Lung (tissue), 12 donors: Measurements from ENCODE around the gene ZNF841. TPM values are rescaled to one million over a fixed set of nuclear protein-coding genes. Genes with fewer than 3 reads are reported as not detected.

ENCODE experiments used
- ATAC-seq: fragments of 200-7000 bp; cut with Tn5 transposase; one replicate; pipeline ENCODE4 v1.9.1; 2020; ENCODE audit warnings: moderate number of reproducible peaks; ENCODE audit not compliant: insufficient read depth, low FRiP score
- DNase-seq, 3 donors: peaks; one replicate each; pipeline ENCODE4 v3.0.0-alpha.2; 2013 to 2017
- H3K27ac ChIP-seq, 2 donors: one replicate each; pipeline ENCODE4 v1.5.1; 2013; ENCODE audit warnings: mild to moderate bottlenecking in 2 of 2, moderate library complexity in 2 of 2, control low read depth in 1 of 2, inconsistent platforms in 1 of 2, low read depth in 1 of 2, low read length in 1 of 2
- H3K27me3 ChIP-seq, 3 donors: one replicate each; pipeline ENCODE4 v1.5.1; 2013; ENCODE audit warnings: low read length in 2 of 3; ENCODE audit not compliant: control insufficient read depth in 3 of 3, insufficient read depth in 3 of 3
- H3K36me3 ChIP-seq, 4 donors: one replicate each; pipeline ENCODE4 v1.5.1; 2013; ENCODE audit warnings: low read length in 4 of 4, mild to moderate bottlenecking in 1 of 4, moderate library complexity in 1 of 4; ENCODE audit not compliant: control insufficient read depth in 4 of 4, insufficient read depth in 4 of 4
- H3K4me1 ChIP-seq, 5 donors: one replicate each; pipeline ENCODE4 v1.5.1; 2013; ENCODE audit warnings: low read length in 5 of 5, mild to moderate bottlenecking in 2 of 5, moderate library complexity in 1 of 5; ENCODE audit not compliant: control insufficient read depth in 5 of 5, insufficient read depth in 5 of 5
- H3K4me3 ChIP-seq: one replicate; pipeline ENCODE4 v1.5.1; 2013; ENCODE audit warnings: mild to moderate bottlenecking, control low read depth, moderate library complexity
- H3K9ac ChIP-seq, 2 donors: one replicate each; pipeline ENCODE4 v1.5.1; 2013; ENCODE audit warnings: low read length in 2 of 2, control low read depth in 1 of 2; ENCODE audit not compliant: insufficient read depth in 1 of 2
- H3K9me3 ChIP-seq, 4 donors: one replicate each; pipeline ENCODE4 v1.5.1; 2013; ENCODE audit warnings: low read length in 3 of 4, mild to moderate bottlenecking in 1 of 4, moderate library complexity in 1 of 4; ENCODE audit not compliant: control insufficient read depth in 4 of 4, insufficient read depth in 3 of 4
- WGBS, 2 donors: extraction: QIAGEN DNeasy Blood & Tissue Kit; methylation state at CpG; one replicate each; pipeline ENCODE4 v1.1.7; 2013; 5-methylcytosine and 5-hydroxymethylcytosine counted together
- polyA plus RNA-seq, 2 donors: library from polyadenylated mRNA; stranded (reverse); fragments of 200-250 nt; gene quantifications; one replicate each; pipeline ENCODE4 v1.2.1, GENCODE V29; 2013
- total RNA-seq, 2 donors: library from RNA; depleted of rRNA in 1 of 2; stranded (reverse); fragments of >200 nt in 1 of 2; gene quantifications; one replicate each; pipeline ENCODE4 v1.2.1, GENCODE V29; 2014 to 2021
- TF ChIP-seq, protein P1 (sequence below): IDR thresholded peaks from 2 replicates; pipeline ENCODE4 v1.5.1; 2012; ENCODE audit warnings: mild to moderate bottlenecking; ENCODE audit errors: control extremely low read depth, extremely low read depth
- donor health status: control.
- donor health status: control.
- donor health status: Bipolar disorder and iron deficiency.
- donor health status: healthy.
- donor health status: DM: yes; HTN: yes; CAD: no.

The ZNF841 gene
- total and polyA plus RNA-seq, 4 donors: 5.5 to 30.4 (median 15.8) TPM

DNA sequence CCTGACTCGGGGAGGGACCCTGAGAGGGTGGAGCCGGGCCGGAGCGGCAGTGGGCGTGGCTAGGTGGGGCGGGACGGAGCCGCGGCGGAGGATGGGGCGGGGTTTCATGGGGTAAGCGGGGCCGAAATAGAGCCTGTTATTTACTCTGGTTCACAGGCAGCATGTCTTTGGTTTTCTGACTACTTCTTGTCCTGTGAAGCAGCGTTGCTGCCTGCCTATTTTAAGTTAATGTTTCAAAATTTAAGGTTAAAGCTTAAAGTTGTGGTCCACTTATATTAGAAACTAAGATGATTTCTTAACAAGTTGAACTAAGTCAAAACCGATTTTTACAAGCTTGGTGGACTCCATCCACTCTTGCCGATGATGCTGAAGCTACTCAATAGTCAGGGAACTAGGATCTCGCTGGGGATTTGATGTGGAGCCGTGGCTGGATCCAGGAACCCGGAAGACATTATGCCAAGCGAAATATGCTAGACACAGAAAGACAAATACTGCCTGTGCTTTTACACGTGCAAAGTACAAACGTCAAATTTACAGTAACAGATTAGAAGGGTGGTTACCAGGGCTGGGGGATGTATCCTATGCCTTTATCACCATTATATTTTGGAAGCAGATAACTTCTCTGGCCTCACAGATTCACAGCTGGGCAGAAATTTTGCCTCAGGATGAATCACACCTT is 44.6 kb upstream of the ZNF841 start:
- peak overlapping the region in 1 of 2 donors; percentile 76 for H3K9ac ChIP-seq
- peaks cover 0 to 16% (median 2%) of the 10 kb centered on the region in 5 donors for H3K4me1 ChIP-seq
- TF ChIP-seq, protein P1, sequence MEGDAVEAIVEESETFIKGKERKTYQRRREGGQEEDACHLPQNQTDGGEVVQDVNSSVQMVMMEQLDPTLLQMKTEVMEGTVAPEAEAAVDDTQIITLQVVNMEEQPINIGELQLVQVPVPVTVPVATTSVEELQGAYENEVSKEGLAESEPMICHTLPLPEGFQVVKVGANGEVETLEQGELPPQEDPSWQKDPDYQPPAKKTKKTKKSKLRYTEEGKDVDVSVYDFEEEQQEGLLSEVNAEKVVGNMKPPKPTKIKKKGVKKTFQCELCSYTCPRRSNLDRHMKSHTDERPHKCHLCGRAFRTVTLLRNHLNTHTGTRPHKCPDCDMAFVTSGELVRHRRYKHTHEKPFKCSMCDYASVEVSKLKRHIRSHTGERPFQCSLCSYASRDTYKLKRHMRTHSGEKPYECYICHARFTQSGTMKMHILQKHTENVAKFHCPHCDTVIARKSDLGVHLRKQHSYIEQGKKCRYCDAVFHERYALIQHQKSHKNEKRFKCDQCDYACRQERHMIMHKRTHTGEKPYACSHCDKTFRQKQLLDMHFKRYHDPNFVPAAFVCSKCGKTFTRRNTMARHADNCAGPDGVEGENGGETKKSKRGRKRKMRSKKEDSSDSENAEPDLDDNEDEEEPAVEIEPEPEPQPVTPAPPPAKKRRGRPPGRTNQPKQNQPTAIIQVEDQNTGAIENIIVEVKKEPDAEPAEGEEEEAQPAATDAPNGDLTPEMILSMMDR: no peak
- 15 to 22% methylated on average over 22 of the region's 22 CpGs for WGBS, 2 donors
- peak; percentile 100 for ATAC-seq
- H3K27ac ChIP-seq: peak overlapping the region; percentile 21 to 42
- H3K4me3 ChIP-seq: no peak overlapping the region
- DNase-seq: no peak
- no peaks in the 10 kb centered on the region for H3K36me3 ChIP-seq
- H3K27me3 ChIP-seq: no peaks in the 10 kb centered on the region
- H3K9me3 ChIP-seq: peaks cover 0 to 5% (median 2%) of the 10 kb centered on the region in 4 donors

DNA sequence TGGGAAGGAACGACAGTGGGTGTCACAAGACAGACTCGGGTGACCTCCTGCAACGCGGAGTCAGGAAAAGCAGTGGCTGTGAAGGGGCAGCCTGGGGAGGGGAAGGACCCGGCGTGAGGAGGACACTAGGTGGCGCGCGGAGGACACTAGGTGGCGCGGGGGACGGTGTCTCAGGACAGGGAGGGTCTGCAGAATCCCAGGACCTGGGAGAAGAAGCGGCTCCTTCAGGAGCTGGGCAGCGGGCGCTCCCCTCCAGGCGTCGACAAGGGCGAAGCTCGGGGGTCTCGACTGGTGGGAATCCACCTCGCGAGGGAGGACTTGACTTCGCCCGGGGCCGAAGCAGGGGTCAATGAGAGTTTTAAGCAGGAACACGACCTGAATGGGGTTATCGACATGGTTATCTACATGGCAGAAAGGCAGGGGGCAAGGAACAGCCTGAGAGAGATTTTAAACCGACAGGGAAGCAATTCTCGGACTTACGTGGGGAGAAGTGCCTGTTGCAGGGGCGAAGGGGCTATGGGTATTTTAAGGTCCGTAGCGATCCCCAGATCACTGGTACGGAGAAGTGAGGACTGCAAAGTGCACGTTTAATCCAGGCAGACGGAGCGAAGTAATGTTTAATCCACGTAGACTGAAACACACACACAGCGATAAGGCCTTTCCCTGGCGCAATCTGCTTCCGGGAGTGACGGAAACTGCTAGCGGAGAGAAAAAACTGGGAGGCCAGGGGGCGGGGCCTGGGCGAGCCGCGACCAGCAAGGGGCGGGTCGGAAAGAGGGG is 43.9 kb upstream of the ZNF841 start, which contains the start of gene ZNF616:
ZNF616 (minus strand) TSS at position 687 of the 780 bp plus-strand sequence. CDS start 9,426 bp downstream, outside the sequence.
- WGBS, 2 donors: 1% methylated on average over 49 of the region's 49 CpGs

DNA sequence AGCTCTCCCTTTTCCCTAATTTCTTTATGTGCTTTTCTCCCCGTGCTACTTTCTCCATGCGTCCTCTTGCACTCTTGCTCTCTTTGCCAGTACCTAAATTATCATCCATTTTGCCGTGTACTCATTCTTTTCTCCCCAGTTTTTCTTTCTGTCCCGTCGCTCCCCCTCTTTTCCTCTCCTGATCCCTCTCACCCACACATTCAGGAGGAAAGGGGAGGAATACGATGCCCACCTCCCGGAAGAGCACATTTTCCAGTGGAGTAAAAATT is 43.4 kb upstream of the ZNF841 start:
- H3K27ac ChIP-seq: peak overlapping the region in 1 of 2 donors; percentile 98
- DNase-seq: no peak
- H3K9me3 ChIP-seq: peaks cover 0 to 9% (median 6%) of the 10 kb centered on the region in 4 donors
- ATAC-seq: no peak
- TF ChIP-seq, protein P1: no peak
- peak overlapping the region; percentile 83 to 94 for H3K9ac ChIP-seq
- H3K4me1 ChIP-seq: peaks cover 0 to 16% (median 2%) of the 10 kb centered on the region in 5 donors
- H3K27me3 ChIP-seq: no peaks in the 10 kb centered on the region
- WGBS, 2 donors: 0% methylated on average over 5 to 7 of the region's 7 CpGs
- H3K4me3 ChIP-seq: peak overlapping the region; percentile 61
- H3K36me3 ChIP-seq: peaks cover 0 to 7% (median 2%) of the 10 kb centered on the region in 4 donors

More for the DNA sequence above, 43.9 kb upstream of the ZNF841 start, which contains the start of gene ZNF616:
- peaks cover 0 to 16% (median 2%) of the 10 kb centered on the region in 5 donors for H3K4me1 ChIP-seq
- H3K27me3 ChIP-seq: no peaks in the 10 kb centered on the region
- H3K27ac ChIP-seq: peak within 1 kb of the TSS; percentile 81 to 98
- ATAC-seq (peak; percentile 92), DNase-seq (peak; percentile 98 to 99 (median 98))
- H3K9me3 ChIP-seq: peaks cover 0 to 7% (median 7%) of the 10 kb centered on the region in 4 donors
- peak within 1 kb of the TSS; percentile 61 for H3K4me3 ChIP-seq
- TF ChIP-seq, protein P1: peak; percentile 55
- H3K36me3 ChIP-seq: peaks cover 0 to 7% (median 2%) of the 10 kb centered on the region in 4 donors
- H3K9ac ChIP-seq: peak within 1 kb of the TSS; percentile 94 to 96
